GM12801 (cell line): Measurements from ENCODE around the gene ARMC9.

Experiments used
- CTCF ChIP-seq: IDR thresholded peaks from one replicate; pipeline ENCODE4 v1.5.1; 2011; ENCODE audit warnings: control low read depth; ENCODE audit not compliant: insufficient read length; ENCODE audit errors: extremely low read depth

The ARMC9 gene

GRCh38 chr2:231398585-231398984, 200.2 kb downstream of the ARMC9 start:
- TF ChIP-seq CTCF: no peak

GRCh38 chr2:231399046-231399852, 200.8 kb downstream of the ARMC9 start:
- no peak for TF ChIP-seq CTCF

- TF ChIP-seq CTCF: no peak
Measured at GRCh38 chr2:231399853-231400680, 201.6 kb downstream of the ARMC9 start.

GRCh38 chr2:231409776-231410175, 211.3 kb downstream of the ARMC9 start:
- TF ChIP-seq CTCF: no peak

- TF ChIP-seq CTCF: no peak
Measured at GRCh38 chr2:231410293-231411004, 212.0 kb downstream of the ARMC9 start.

GRCh38 chr2:231411237-231411636, 212.8 kb downstream of the ARMC9 start:
- TF ChIP-seq CTCF: no peak

- TF ChIP-seq CTCF: peak; percentile 24
Measured at GRCh38 chr2:231411831-231412617, 213.6 kb downstream of the ARMC9 start.
